ENCODE data around the gene MRPL20.

MRPL20 gene

DNA sequence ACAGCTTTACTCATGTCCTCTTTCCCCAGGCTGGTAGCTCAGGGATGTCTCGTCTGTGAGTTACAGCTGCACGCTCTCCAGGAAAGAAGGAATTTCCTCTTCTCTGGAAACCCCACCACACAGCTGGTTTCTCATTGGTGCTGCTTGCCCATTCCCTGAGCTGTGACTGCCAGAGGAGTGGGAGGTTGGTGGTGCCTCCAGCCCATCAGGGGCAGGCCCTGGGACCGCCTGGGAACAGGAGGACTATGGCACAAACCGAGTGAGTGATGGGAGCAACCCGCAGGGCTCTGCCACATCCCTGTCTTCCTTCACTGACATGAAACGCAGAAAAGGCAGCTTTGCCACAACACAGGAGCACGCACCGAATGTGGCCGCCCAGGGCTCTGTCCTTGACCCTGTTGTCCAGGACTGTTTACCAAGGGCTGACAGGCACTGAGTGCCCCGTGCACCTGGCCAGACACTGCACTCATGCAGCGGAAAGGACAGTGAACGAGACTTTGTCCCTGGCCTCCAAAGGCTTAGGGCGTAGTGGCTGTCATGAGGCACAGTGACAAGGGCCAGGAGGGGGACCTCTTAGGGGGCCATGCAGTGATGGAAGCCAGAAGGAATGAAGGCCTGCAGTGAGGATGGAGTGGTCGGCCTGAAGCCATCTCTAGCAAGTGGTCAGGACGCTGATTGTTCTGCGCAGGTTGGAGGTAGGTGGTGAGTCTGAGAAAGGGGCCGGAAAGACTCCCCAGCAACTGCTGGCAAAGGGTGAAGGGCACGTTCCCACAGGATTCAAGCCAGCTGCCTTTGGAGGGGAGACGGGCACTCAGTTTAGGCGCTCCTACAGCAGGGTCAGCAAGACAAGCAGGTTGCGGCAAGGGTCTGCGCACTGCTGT lies 6.3 kb downstream of the MRPL20 start:
- Histone ChIP-seq H3K27me3 (ENCODE audit: insufficient read depth, insufficient read length) (no peaks in the 10 kb centered on the region), H3K36me3 (ENCODE audit: insufficient read depth, insufficient read length, low read length) (peaks cover 68% of the 10 kb centered on the region), H3K4me3 (ENCODE audit: insufficient read length, low read depth) (peak overlapping the region; percentile 94), H3K9ac (ENCODE audit: insufficient read length, low read depth) (peak overlapping the region; percentile 98), H3K9me3 (ENCODE audit: insufficient read depth, low read length) (no peaks in the 10 kb centered on the region), H3K4me1 (ENCODE audit: insufficient read depth, insufficient read length) (peaks cover 15% of the 10 kb centered on the region)
- TF ChIP-seq SUZ12 (IDR thresholded peaks at IDR 0.05; ENCODE audit: extremely low read depth, insufficient read depth, insufficient read length) (no peak), YY1 (IDR thresholded peaks at IDR 0.05; ENCODE audit: insufficient read depth, insufficient read length) (no peak), ZNF274 (IDR thresholded peaks at IDR 0.05; ENCODE audit: low read depth, low read length) (no peak)
- DNase-seq (ENCODE audit: low read depth, low spot score), result no peak

DNA sequence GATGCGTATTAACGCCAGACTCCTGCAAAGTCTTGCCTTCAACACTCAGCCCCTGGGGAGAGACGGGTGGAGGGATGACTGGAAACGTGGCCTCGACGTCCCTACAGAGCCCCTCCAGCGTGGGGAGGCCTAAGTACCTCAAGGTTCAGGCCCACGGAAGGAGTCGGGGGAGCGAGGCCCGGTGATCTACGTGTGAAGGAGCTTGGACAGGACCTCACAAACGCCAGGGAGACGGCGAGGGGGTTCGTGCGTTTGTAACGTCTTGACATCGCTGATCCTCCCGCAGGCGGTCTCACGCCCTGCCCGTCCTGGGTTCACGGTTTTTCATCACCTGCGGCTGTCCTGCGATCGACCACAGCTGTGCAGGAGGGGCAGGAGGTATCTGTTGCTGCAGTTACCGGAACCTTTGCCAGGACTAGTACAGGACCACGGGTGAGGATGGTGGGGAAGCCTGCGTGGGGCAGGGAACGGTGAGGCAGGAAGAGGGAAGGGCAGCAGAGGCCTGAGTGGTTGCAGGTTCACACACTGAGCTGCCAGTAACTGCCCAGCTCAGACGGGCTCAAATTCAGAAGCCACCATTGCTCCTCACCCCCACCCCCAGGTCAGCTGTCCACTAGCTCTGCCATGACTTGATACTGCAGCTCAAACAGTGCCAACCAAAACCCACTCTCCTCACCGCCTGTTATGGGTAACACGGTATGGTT lies 7.1 kb downstream of the MRPL20 start:
- peaks cover 68% of the 10 kb centered on the region for H3K36me3 ChIP-seq (ENCODE audit: insufficient read depth, insufficient read length, low read length)
- H3K9me3 ChIP-seq (ENCODE audit: insufficient read depth, low read length), result no peaks in the 10 kb centered on the region
- DNase-seq (ENCODE audit: low read depth, low spot score), result no peak

DNA sequence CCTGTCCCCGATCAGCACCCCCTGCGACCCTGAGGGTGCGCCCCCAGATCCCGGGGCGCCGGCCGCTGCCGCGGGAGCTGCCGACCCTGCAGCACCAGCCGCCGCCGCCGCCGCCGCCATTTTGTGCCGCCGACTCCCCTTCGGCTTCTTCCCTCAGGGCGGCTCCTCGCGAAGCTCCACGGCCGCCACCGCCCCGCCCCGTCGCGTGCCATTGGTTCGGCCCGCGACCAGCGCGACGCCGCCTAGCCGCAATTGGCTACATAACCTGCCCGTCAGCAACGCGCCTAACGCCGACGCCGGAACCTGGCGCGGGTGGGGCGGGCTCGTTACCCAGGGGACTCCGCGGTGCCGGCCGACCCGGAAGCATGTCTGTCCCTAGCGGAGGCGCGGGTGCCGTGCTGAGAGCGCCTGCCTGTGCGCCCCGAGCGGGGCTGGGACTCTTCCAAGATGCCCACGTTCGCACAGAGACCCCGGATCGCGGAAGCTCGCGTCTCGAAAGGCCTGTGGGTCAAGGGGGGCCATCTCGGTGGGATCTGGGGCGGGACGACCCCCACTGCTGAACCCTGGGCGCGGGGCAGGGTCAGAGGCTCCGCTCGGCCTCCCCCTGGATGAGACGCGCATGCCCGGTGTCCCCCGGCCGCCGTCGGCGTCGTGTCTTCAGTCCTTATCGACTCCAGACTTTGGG lies 7.8 kb downstream of the MRPL20 start, which contains the start of gene CCNL2:
CCNL2 (minus strand) TSS at position 149 of the 685 bp plus-strand sequence; CDS start at position 120, 29 bp downstream.
- Histone ChIP-seq H3K9me3 (ENCODE audit: insufficient read depth, low read length) (no peaks in the 10 kb centered on the region), H3K27me3 (ENCODE audit: insufficient read depth, insufficient read length) (no peaks in the 10 kb centered on the region), H3K4me3 (ENCODE audit: insufficient read length, low read depth) (peak within 1 kb of the TSS; percentile 97), H3K36me3 (ENCODE audit: insufficient read depth, insufficient read length, low read length) (peaks cover 70% of the 10 kb centered on the region), H3K4me1 (ENCODE audit: insufficient read depth, insufficient read length) (peaks cover 15% of the 10 kb centered on the region), H3K9ac (ENCODE audit: insufficient read length, low read depth) (peak within 1 kb of the TSS; percentile 98)
- TF ChIP-seq ZNF274 (IDR thresholded peaks at IDR 0.05; ENCODE audit: low read depth, low read length), result no peak
- TF ChIP-seq YY1 (IDR thresholded peaks at IDR 0.05; ENCODE audit: insufficient read depth, insufficient read length), result no peak
- no peak for TF ChIP-seq SUZ12 (IDR thresholded peaks at IDR 0.05; ENCODE audit: extremely low read depth, insufficient read depth, insufficient read length)
- peak; percentile 97 for DNase-seq (ENCODE audit: low read depth, low spot score)

More for the DNA sequence above, 7.1 kb downstream of the MRPL20 start:
- Histone ChIP-seq H3K27me3 (ENCODE audit: insufficient read depth, insufficient read length) (no peaks in the 10 kb centered on the region), H3K4me3 (ENCODE audit: insufficient read length, low read depth) (peak overlapping the region; percentile 94), H3K4me1 (ENCODE audit: insufficient read depth, insufficient read length) (peaks cover 15% of the 10 kb centered on the region), H3K9ac (ENCODE audit: insufficient read length, low read depth) (peak overlapping the region; percentile 98)
- TF ChIP-seq SUZ12 (IDR thresholded peaks at IDR 0.05; ENCODE audit: extremely low read depth, insufficient read depth, insufficient read length), result no peak
- no peak for TF ChIP-seq YY1 (IDR thresholded peaks at IDR 0.05; ENCODE audit: insufficient read depth, insufficient read length)
- TF ChIP-seq ZNF274 (IDR thresholded peaks at IDR 0.05; ENCODE audit: low read depth, low read length), result no peak

- Histone ChIP-seq H3K9me3 (ENCODE audit: insufficient read depth, low read length) (no peaks in the 10 kb centered on the region), H3K4me3 (ENCODE audit: insufficient read length, low read depth) (peak overlapping the region; percentile 97), H3K27me3 (ENCODE audit: insufficient read depth, insufficient read length) (no peaks in the 10 kb centered on the region), H3K9ac (ENCODE audit: insufficient read length, low read depth) (peak overlapping the region; percentile 98), H3K4me1 (ENCODE audit: insufficient read depth, insufficient read length) (peaks cover 15% of the 10 kb centered on the region), H3K36me3 (ENCODE audit: insufficient read depth, insufficient read length, low read length) (peaks cover 72% of the 10 kb centered on the region)
- DNase-seq (ENCODE audit: low read depth, low spot score), result no peak
- TF ChIP-seq SUZ12 (IDR thresholded peaks at IDR 0.05; ENCODE audit: extremely low read depth, insufficient read depth, insufficient read length) (no peak), ZNF274 (IDR thresholded peaks at IDR 0.05; ENCODE audit: low read depth, low read length) (no peak), YY1 (IDR thresholded peaks at IDR 0.05; ENCODE audit: insufficient read depth, insufficient read length) (no peak)
Measured at GRCh38 chr1:1398677-1399186, 8.4 kb downstream of the MRPL20 start.

- Histone ChIP-seq H3K36me3 (ENCODE audit: insufficient read depth, insufficient read length, low read length) (peaks cover 74% of the 10 kb centered on the region), H3K9ac (ENCODE audit: insufficient read length, low read depth) (peak overlapping the region; percentile 98), H3K4me1 (ENCODE audit: insufficient read depth, insufficient read length) (peaks cover 15% of the 10 kb centered on the region), H3K27me3 (ENCODE audit: insufficient read depth, insufficient read length) (no peaks in the 10 kb centered on the region), H3K9me3 (ENCODE audit: insufficient read depth, low read length) (no peaks in the 10 kb centered on the region), H3K4me3 (ENCODE audit: insufficient read length, low read depth) (peak overlapping the region; percentile 97)
- TF ChIP-seq YY1 (IDR thresholded peaks at IDR 0.05; ENCODE audit: insufficient read depth, insufficient read length), result no peak
- no peak for TF ChIP-seq ZNF274 (IDR thresholded peaks at IDR 0.05; ENCODE audit: low read depth, low read length)
- TF ChIP-seq SUZ12 (IDR thresholded peaks at IDR 0.05; ENCODE audit: extremely low read depth, insufficient read depth, insufficient read length), result no peak
- DNase-seq (ENCODE audit: low read depth, low spot score), result no peak
Measured at GRCh38 chr1:1397839-1398523, 9.1 kb downstream of the MRPL20 start.

- TF ChIP-seq SUZ12 (IDR thresholded peaks at IDR 0.05; ENCODE audit: extremely low read depth, insufficient read depth, insufficient read length), result no peak
- TF ChIP-seq YY1 (IDR thresholded peaks at IDR 0.05; ENCODE audit: insufficient read depth, insufficient read length), result no peak
- no peak for TF ChIP-seq ZNF274 (IDR thresholded peaks at IDR 0.05; ENCODE audit: low read depth, low read length)
- H3K9me3 ChIP-seq (ENCODE audit: insufficient read depth, low read length), result no peaks in the 10 kb centered on the region
Measured at GRCh38 chr1:1395166-1395565, 11.9 kb downstream of the MRPL20 start.

More at GRCh38 chr1:1395166-1395565, 11.9 kb downstream of the MRPL20 start:
- H3K27me3 ChIP-seq (ENCODE audit: insufficient read depth, insufficient read length), result no peaks in the 10 kb centered on the region
- no peak for DNase-seq (ENCODE audit: low read depth, low spot score)
- H3K4me1 ChIP-seq (ENCODE audit: insufficient read depth, insufficient read length), result peaks cover 4% of the 10 kb centered on the region
- H3K4me3 ChIP-seq (ENCODE audit: insufficient read length, low read depth), result no peak overlapping the region
- peak overlapping the region; percentile 32 for H3K9ac ChIP-seq (ENCODE audit: insufficient read length, low read depth)
- peaks cover 78% of the 10 kb centered on the region for H3K36me3 ChIP-seq (ENCODE audit: insufficient read depth, insufficient read length, low read length)
